Thyroid gland (tissue), 4 donors: ENCODE measurements around the gene ANAPC7.

Experiments
- POLR2A ChIP-seq, 2 donors: fragments of 450-650 bp; IDR thresholded peaks; one replicate each; pipeline ENCODE4 v1.6.1; 2017; ENCODE audit warnings: antibody characterized with exemption in 2 of 2, mild to moderate bottlenecking in 2 of 2, moderate library complexity in 1 of 2
- TF ChIP-seq, protein P1 (sequence below), 6 experiments: fragments of 200-600 bp in 3 of 6; fragments of 450-650 bp in 3 of 6; sonication (generic) in 3 of 6; IDR thresholded peaks; one replicate each; pipeline ENCODE4 v1.5.1; 2016 to 2019; ENCODE audit warnings: antibody characterized with exemption in 6 of 6, mild to moderate bottlenecking in 2 of 6, inconsistent platforms in 1 of 6, moderate library complexity in 1 of 6

DNA sequence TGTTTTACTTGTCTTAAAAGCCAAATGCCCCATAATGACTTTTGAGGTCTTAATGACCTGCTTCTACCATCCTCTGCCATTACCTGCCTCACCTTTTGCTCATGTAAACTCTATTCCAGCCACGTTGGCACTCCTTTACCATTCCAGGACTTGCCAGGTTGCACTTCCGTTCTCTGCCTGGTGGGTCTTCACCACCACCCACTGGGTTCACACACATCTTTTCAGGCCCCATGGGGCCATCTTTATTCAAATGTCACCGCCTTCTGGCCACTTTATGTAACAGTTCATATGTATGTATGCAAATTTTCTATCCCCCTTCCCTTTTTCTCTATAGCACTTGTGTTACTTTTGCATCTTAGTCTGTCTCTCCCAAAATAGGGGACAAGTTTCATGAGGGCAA lies 64.8 kb downstream of the ANAPC7 start:
- TF ChIP-seq, protein P1, sequence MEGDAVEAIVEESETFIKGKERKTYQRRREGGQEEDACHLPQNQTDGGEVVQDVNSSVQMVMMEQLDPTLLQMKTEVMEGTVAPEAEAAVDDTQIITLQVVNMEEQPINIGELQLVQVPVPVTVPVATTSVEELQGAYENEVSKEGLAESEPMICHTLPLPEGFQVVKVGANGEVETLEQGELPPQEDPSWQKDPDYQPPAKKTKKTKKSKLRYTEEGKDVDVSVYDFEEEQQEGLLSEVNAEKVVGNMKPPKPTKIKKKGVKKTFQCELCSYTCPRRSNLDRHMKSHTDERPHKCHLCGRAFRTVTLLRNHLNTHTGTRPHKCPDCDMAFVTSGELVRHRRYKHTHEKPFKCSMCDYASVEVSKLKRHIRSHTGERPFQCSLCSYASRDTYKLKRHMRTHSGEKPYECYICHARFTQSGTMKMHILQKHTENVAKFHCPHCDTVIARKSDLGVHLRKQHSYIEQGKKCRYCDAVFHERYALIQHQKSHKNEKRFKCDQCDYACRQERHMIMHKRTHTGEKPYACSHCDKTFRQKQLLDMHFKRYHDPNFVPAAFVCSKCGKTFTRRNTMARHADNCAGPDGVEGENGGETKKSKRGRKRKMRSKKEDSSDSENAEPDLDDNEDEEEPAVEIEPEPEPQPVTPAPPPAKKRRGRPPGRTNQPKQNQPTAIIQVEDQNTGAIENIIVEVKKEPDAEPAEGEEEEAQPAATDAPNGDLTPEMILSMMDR (IDR thresholded peaks at IDR 0.05) = no peak
- no peak for TF ChIP-seq POLR2A (IDR thresholded peaks at IDR 0.05)
